Fibroblast of lung (primary cell): ENCODE results near the gene TNK2. TPM values are rescaled to one million over a fixed set of nuclear protein-coding genes. Genes with fewer than 3 reads are reported as not detected.
"Not testable (repeated sequence)": the region's sequence is repeated elsewhere in the genome, so short reads cannot be mapped to it uniquely, and the experiment has no call there.

Experiments used
- DNase-seq, 2 donors: peaks; one replicate each; pipeline versions ENCODE4 v3.0.0 to v3.0.0-alpha.2; 2010; ENCODE audit warnings: low read depth in 2 of 2
- H2AFZ ChIP-seq: 2 replicates; pipeline ENCODE4 v1.5.1; 2012; ENCODE audit warnings: low read length, control low read depth, inconsistent platforms
- H3K27ac ChIP-seq: 2 replicates; pipeline ENCODE4 v1.5.1; 2011; ENCODE audit warnings: low read length, control low read depth; ENCODE audit not compliant: insufficient read depth
- H3K27me3 ChIP-seq: 2 replicates; pipeline ENCODE4 v1.5.1; 2011; ENCODE audit warnings: mild to moderate bottlenecking, low read length; ENCODE audit not compliant: control insufficient read depth, insufficient read depth
- H3K36me3 ChIP-seq: 2 replicates; pipeline ENCODE4 v1.5.1; 2011; ENCODE audit warnings: low read length; ENCODE audit not compliant: control insufficient read depth, insufficient read depth
- H3K4me1 ChIP-seq: 2 replicates; pipeline ENCODE4 v1.5.1; 2011; ENCODE audit warnings: low read length; ENCODE audit not compliant: control insufficient read depth, insufficient read depth; ENCODE audit errors: extremely low read depth
- H3K4me2 ChIP-seq: 2 replicates; pipeline ENCODE4 v1.5.1; 2011; ENCODE audit warnings: low read length, control low read depth; ENCODE audit not compliant: insufficient read depth; ENCODE audit errors: extremely low read depth
- H3K4me3 ChIP-seq, 4 experiments: fragments of 200-600 bp in 1 of 4; sonication (generic) in 1 of 4; replicated peaks in 1 of 4; 2 replicates each; pipeline ENCODE4 v1.5.1; 2011 to 2016; ENCODE audit warnings: low read length in 4 of 4, low read depth in 3 of 4, mild to moderate bottlenecking in 3 of 4, control low read depth in 2 of 4, inconsistent platforms in 1 of 4, mixed read lengths in 1 of 4; ENCODE audit not compliant: insufficient read depth in 1 of 4; ENCODE audit errors: control extremely low read depth in 1 of 4
- H3K79me2 ChIP-seq: 2 replicates; pipeline ENCODE4 v1.5.1; 2012; ENCODE audit warnings: mild to moderate bottlenecking, low read length, inconsistent platforms; ENCODE audit not compliant: control insufficient read depth, insufficient read depth
- H3K9ac ChIP-seq: 2 replicates; pipeline ENCODE4 v1.5.1; 2011; ENCODE audit warnings: mild to moderate bottlenecking, low read length, control low read depth; ENCODE audit not compliant: insufficient read depth
- H3K9me3 ChIP-seq: 2 replicates; pipeline ENCODE4 v1.5.1; 2012; ENCODE audit warnings: low read depth, low read length; ENCODE audit not compliant: control insufficient read depth, insufficient read depth
- H4K20me1 ChIP-seq: 2 replicates; pipeline ENCODE4 v1.5.1; 2011; ENCODE audit warnings: low read length; ENCODE audit not compliant: control insufficient read depth, insufficient read depth; ENCODE audit errors: extremely low read depth
- polyA plus RNA-seq, 2 donors: library from polyadenylated mRNA; depleted of rRNA in 1 of 2; stranded (reverse) in 1 of 2; unstranded in 1 of 2; fragments of >200 nt; gene quantifications; 2 replicates each; pipeline ENCODE4 v1.2.1, GENCODE V29; 2011 to 2012; ENCODE audit warnings: missing spikeins in 1 of 2
- total RNA-seq: library from RNA; depleted of rRNA; stranded (reverse); fragments of >200 nt; gene quantifications from 2 replicates; pipeline ENCODE4 v1.2.1, GENCODE V29; 2014

The TNK2 gene
- total and polyA plus RNA-seq, 2 donors (not counting 1 experiment from before 2014, with no cell fraction given) = 2.5 to 10.7 TPM

DNA sequence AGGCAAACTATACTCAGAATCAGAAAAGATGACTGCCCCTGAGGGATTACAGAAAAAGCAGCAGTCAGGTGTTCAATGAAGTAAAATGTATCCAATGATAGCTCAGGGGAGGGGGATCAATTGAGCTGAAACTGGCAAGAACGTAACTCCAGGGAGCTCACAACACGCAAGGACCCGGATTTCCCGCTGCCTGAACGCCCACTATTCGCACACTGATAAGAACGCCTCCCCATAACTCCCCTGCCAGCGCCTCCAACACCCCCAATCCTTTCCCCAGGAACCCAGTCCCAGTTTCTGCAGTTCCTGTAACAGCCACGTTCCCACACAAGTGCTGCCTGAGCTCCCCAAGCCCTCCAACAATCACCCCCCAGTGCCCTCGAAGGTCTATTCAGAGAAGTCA is 44.2 kb upstream of the TNK2 start:
- not testable (repeated sequence) for H3K9me3 ChIP-seq, H2AFZ ChIP-seq, H3K36me3 ChIP-seq, H3K27ac ChIP-seq, H4K20me1 ChIP-seq, H3K79me2 ChIP-seq, H3K9ac ChIP-seq, H3K4me2 ChIP-seq, DNase-seq, H3K4me3 ChIP-seq, H3K4me1 ChIP-seq, H3K27me3 ChIP-seq

GRCh38 chr3:195951443-195952177 is 43.3 kb upstream of the TNK2 start:
- H3K9me3 ChIP-seq, H3K4me3 ChIP-seq, H3K36me3 ChIP-seq, H2AFZ ChIP-seq, H3K4me2 ChIP-seq, H3K9ac ChIP-seq, H3K27me3 ChIP-seq, DNase-seq, H3K4me1 ChIP-seq, H4K20me1 ChIP-seq, H3K79me2 ChIP-seq, H3K27ac ChIP-seq: not testable (repeated sequence)

DNA sequence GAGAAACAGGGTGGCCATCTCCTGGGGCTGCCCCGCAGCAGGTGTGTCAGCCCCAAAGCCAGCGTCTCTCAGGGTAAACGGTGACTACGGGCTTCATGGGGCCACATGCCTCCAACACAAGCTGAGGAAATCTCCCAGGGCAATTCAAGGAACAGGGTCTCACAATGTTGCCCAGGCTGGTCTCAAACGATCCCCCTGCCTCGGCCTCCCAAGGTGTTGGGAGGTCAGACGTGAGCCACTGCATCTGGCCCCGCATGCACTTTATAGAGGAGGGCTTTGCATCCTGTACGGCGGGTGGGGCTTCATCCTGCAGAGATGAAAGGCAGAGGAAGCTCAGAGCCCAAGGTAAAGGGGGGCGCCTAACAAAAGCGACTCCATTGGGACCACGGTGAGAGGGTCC is 42.4 kb upstream of the TNK2 start:
- not testable (repeated sequence) for H3K27me3 ChIP-seq, H3K27ac ChIP-seq, H3K79me2 ChIP-seq, H3K4me3 ChIP-seq, H3K36me3 ChIP-seq, DNase-seq, H3K4me2 ChIP-seq, H3K4me1 ChIP-seq, H3K9me3 ChIP-seq, H4K20me1 ChIP-seq, H3K9ac ChIP-seq, H2AFZ ChIP-seq

GRCh38 chr3:195950164-195950563 is 41.8 kb upstream of the TNK2 start:
- not testable (repeated sequence) for H3K9me3 ChIP-seq, H2AFZ ChIP-seq, H4K20me1 ChIP-seq, H3K27ac ChIP-seq, H3K9ac ChIP-seq, H3K4me1 ChIP-seq, H3K4me3 ChIP-seq, H3K79me2 ChIP-seq, H3K27me3 ChIP-seq, H3K36me3 ChIP-seq, H3K4me2 ChIP-seq, DNase-seq

DNA sequence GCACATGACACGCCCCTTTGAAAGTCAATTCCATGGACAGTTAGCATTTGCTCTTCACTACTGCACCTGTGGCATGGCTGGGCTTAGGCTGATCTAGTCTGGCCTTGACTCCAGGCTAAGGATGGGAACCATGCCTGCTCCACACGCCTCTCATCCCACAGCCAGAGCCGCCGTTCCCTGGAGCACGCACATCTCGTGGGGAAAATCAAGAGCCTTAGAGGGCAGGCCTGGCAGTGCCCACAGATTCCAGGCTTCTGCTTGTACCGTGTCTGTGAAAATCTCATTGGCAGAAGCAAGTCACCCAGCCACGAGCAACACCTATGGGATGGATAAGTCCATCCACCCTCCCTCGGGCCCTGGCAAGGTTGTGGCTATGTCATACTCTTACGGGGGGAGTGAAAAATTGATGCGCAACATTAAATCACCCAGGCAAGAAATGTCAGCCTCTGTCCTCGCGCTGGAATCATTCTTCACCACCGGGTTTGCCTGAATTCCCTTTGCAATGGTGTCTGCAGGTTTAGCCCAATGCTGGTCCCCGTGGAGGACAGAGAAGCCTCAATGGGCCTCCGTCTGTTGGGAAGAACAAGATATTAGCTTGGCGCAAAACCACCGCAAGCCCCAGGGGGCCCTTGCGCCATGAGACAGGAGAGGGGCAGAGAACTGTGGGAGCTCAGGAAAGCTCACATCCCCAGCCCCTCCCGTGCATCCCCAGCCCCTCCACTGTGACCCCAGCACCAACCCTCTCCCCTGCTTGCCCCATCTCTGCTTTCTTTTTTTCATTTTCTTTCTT is 38.8 kb upstream of the TNK2 start:
- not testable (repeated sequence) for H3K9me3 ChIP-seq, H3K4me1 ChIP-seq, H3K4me3 ChIP-seq, H3K36me3 ChIP-seq, H3K27me3 ChIP-seq, H3K9ac ChIP-seq, H2AFZ ChIP-seq, H3K27ac ChIP-seq, DNase-seq, H3K79me2 ChIP-seq, H4K20me1 ChIP-seq, H3K4me2 ChIP-seq

GRCh38 chr3:195941265-195941815 is 33.0 kb upstream of the TNK2 start:
- H3K4me2 ChIP-seq, H3K9me3 ChIP-seq, H3K4me1 ChIP-seq, H3K27ac ChIP-seq, H3K4me3 ChIP-seq, H3K9ac ChIP-seq, H3K36me3 ChIP-seq, H3K79me2 ChIP-seq, H4K20me1 ChIP-seq, DNase-seq, H2AFZ ChIP-seq, H3K27me3 ChIP-seq: not testable (repeated sequence)
